GM21825 (cell line): ENCODE data around the gene ABCC10.
"Not testable (repeated sequence)": the region's sequence is repeated elsewhere in the genome, so short reads cannot be mapped to it uniquely, and the experiment has no call there.

Source experiments
- ATAC-seq: cut with Tn5 transposase; IDR thresholded peaks from one replicate; pipeline ENCODE4 v1.9.1; 2021; ENCODE audit warnings: mild to moderate bottlenecking, moderate library complexity; ENCODE audit not compliant: unreplicated experiment

The ABCC10 gene

GRCh38 chr6:43444582-43444981 lies 17.2 kb downstream of the ABCC10 start:
- ATAC-seq = no peak

DNA sequence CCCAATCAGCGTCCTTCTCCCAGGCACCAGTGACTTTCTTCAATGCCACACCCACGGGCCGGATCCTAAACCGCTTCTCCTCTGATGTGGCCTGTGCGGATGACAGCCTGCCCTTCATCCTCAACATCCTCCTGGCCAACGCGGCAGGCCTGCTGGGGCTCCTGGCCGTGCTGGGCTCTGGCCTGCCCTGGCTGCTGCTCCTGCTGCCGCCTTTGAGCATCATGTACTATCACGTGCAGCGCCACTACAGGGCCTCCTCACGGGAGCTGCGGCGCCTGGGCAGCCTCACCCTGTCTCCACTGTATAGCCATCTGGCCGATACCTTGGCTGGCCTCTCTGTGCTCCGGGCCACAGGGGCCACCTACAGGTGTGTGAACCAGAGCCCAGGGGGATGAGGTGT lies 18.2 kb downstream of the ABCC10 start:
- ATAC-seq = no peak

- no peak for ATAC-seq
Measured at GRCh38 chr6:43447604-43448003, 20.3 kb downstream of the ABCC10 start.

- no peak for ATAC-seq
Measured at GRCh38 chr6:43448916-43449315, 21.6 kb downstream of the ABCC10 start.

DNA sequence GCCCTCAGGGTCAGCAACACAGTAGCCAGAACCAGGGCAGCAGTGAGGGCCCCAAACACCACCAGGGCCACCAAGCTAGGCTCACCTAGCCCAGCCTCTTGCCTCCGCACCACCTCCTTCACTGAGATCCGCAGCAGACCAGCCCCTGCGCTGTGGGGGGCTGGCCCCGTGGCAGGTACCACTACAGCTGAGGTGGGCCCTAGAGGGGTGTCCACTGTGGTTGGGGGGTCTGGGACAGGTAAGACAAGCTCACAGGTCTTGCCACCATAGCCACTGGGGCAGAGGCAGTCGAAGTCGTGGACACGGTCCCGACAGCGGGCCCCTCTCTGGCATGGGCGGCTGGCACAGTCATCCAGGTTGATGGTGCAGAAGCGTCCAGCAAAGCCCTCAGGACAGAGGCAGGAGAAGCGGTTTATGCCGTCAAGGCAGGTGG lies 23.4 kb downstream of the ABCC10 start:
- no peak for ATAC-seq

DNA sequence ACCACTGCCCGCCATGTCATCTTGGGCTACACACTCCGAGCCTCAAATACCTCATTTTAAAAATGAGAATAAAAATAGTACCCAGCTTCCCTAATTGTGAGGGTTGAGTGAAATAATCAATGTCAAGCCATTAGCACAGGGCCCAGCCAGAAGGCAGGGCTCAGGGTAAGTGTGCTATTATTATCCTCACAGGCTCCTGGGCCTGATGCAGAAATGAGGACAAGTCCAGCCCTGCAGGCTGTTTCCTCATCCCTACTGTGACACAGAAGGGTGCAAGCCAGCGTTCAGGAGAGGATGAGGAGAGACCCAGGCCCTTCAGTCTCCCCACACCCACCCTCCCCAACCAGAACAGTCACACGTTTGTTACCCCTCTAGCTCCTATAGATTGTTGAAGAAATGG lies 24.0 kb downstream of the ABCC10 start:
- ATAC-seq = no peak

DNA sequence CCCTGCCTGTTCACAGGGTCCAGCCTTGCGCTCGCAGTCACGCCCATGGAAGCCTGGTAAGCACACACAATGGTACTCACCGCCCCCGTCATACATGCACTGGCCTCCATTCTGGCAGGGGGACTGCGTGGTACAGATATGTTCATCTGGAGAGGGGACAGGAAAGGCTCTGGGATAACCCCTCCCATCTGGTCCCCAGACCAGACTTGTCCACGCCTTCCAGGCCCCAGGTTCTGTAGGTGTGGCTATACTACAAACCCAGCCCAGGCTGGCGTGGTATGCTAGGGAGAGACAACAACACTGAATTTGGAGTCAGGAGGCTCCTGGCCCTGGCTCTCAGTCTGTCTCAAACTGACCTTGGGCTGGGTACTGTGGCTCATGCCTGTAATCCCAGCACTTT lies 24.6 kb downstream of the ABCC10 start:
- no peak for ATAC-seq

GRCh38 chr6:43452896-43453295 lies 25.6 kb downstream of the ABCC10 start:
- no peak for ATAC-seq

DNA sequence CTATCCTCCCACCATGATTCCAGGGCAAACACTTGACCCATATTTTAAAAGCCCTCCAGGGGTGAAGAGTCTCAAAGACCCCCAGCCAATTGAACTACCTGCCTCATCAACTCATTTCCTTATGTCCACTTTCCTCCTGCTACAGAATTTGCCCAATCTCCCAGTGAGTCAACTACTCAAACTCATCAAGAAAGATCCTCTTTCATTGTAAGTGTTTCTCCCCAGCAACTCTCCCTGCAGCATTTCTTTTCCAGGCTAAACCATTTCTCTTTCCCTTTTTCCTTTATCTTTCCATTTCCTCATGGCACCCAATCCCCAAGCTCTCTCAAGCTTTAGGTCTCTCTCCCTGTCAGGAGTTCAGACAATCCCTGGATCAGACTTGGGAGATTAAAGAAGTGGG lies 26.5 kb downstream of the ABCC10 start:
- ATAC-seq = no peak

DNA sequence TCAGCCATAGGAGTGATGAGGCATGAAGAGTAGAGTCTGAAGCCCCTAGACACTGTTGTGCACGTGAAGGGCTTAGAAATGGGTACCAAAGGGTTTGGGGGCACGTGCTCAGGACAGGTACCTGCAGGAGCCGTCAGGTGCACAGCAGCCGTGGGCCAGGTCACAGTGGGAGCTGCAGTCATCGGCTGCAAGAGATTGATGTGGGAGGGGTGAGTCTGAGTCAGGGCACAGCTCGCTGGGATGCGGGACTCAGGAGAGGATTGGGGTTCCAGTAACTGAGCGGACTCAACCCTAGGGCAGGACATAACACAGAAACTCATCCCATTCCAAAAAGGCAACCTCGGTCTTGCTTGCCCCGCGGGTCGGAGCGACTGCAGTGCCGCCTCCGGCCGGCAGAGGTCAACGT lies 27.0 kb downstream of the ABCC10 start:
- no peak for ATAC-seq

DNA sequence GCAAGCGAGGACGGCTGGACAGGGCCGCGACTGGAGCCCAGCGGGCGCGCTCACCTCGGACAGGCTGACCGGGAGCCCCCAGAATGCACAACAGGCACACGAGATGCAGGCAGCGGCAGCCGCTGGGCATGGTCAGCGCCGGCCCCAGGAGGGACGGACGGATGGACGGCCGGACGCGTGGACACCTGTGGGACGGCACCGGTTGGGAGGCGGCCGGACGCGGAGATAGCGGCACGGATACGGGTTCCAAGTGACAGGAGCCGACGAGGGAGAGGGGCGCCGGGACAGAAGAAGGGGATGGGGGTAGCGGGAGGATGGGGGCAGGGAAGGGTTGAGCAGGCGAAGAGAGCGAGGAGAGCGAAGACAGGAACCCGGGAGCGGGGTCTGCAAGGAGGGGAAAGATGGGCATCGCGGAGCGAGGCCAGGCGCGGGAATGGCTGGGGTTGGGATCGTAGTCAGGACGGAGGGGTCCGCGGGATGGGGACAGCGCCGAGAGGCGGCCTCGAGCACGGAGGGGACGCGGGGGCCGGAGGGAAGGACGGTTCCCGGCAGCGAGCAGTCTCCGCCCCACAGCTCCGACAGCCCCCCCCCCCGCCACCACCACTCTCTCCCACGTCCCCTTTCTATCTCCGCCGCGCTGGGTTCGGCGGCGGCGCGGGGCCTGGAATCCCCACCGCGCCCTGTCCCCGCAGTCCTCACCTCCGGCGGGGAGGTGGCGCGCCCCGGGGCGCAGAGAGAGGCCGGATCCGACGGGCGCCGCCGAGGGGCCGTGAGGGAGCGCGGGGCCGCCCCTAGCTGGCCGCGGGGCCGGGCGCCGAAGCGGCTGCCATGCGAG lies 27.6 kb downstream of the ABCC10 start:
- ATAC-seq = no peak

DNA sequence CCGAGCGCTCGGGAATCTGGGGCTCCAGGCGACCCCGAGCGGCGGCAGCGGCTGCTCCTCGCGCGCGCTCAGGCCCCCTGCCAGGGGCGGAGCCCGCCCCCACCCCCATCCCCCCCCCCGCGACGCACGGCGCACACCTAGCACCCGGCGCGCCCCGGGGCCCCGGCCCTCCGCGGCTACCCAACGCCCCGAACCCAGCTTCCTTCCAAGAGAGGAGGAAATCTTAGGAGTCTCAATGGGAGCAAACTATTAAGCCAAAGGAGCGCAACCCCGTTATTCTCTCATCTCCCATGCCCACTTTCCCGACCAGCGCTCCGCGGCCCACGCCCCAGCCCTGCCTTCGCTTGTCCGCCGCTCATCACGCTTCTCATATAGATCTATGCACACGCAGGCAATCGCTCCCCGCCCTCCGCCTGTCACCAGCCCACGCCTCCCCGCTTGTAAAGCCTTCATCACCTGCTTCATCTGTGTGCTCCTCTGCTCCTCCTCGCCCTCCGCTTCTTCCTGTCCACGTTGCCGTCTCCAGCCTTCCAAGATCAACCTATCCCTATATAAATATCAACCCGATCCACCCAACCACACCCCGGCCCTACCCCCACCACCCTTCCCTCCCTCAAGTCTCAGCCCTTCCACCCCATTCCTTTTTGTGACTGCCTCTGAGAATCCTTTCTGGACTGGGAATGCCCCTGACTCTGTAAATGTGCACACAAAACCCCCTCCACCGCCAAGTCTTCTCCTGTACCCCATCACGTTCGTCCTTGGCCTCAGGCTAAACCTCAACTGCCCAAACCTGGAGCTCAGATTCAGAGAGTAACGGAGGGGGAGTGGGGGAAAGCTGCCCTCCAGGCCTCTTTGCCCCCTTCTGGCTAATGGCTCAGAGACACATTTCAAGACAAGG lies 28.4 kb downstream of the ABCC10 start, which contains the start of gene DLK2:
Gene DLK2, minus strand, starts transcription at position 18 of the 898 bp plus-strand sequence. CDS start 723 bp downstream, outside the sequence.
- no peak for ATAC-seq

- ATAC-seq = no peak
Measured at GRCh38 chr6:43457643-43458042, 30.3 kb downstream of the ABCC10 start.

DNA sequence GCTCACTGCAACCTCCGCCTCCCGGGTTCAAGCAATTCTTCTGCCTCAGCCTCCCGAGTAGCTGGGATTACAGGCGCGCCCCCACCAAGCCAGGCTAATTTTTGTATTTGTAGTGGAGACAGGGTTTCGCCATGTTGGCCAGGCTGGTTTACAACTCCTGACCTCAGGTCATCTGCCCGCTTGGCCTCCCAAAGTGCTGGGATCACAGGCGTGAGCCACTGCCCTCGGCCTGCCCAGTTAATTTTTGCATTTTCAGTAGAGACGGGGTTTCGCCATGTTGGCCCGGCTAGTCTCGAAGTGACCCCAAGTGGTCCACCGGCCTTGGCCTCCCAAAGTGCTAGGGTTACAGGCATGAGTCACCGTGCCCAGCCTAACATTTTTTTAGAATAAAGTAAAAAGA lies 30.8 kb downstream of the ABCC10 start:
- ATAC-seq = not testable (repeated sequence)

DNA sequence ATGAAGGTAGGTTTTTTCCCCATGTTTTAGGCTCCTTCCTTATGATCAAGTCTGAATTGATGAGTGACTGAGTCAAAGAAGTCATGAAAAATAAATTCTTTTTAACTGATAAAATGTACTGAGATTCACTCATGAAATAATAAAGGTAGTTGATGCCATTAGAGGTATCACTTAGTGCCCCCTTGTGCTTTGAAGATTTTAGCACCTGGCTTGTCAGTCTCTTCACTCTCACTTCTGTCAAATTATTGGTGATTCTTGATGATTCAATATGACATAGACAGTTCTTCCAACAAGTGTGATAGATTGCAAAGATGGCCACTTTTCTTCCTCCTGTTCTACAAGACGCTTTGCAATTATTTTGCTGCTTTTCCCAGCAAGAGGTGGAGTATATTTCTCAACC lies 32.2 kb downstream of the ABCC10 start:
- no peak for ATAC-seq

DNA sequence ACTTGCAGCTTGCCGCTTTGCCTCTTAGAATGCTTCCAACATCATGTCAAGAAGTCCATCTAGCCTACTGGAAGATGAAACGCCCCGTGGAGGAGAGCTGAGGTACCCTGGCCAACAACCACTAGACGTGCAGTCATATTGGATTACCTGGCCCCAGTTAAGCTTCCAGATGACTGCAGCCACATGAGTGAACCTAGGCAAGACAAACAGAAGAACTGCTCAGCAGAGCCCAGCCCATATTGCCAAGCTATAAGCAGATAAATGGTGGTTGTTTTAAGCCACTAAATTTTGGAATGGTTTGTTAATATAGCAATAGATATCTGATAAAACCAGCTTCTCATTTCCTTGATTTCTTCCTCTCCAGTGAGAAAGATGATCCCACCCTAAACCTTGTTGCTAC lies 32.7 kb downstream of the ABCC10 start:
- ATAC-seq = no peak

DNA sequence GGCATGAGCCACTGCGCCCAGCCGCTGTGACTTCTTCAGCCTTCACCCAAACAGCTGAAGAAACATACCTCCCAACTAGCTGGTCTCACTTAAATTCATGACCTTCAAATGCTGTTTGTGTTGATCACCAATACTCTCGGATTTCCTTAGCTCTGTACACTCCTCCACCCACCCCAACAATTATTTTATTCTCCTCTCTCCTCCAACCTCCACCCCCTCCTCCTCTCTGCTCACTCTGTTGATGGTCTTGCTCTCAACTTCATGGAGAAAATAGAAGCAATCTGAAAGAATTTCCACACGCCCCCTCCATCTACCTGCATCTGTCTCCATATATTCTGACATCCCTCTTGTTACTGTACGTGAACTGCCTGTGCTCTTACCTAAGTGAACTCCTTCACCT lies 34.6 kb downstream of the ABCC10 start:
- no peak for ATAC-seq

DNA sequence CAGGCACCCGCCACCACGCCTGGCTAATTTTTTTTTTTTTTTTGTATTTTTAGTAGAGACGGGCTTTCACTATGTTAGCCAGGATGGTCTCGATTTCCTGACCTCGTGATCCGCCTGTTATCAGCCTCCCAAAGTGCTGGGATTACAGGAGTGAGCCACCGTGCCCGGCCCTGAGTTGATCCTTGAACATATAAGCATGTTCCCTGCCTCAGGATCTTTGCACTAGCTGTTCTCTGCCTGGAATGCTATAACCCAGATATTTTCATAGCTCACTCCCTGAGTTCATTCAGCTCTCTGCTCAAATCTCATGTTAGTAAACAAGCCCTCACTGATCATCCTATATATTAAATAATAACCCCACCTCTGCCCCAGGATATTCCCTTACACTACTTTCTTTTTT lies 37.0 kb downstream of the ABCC10 start:
- ATAC-seq = no peak

DNA sequence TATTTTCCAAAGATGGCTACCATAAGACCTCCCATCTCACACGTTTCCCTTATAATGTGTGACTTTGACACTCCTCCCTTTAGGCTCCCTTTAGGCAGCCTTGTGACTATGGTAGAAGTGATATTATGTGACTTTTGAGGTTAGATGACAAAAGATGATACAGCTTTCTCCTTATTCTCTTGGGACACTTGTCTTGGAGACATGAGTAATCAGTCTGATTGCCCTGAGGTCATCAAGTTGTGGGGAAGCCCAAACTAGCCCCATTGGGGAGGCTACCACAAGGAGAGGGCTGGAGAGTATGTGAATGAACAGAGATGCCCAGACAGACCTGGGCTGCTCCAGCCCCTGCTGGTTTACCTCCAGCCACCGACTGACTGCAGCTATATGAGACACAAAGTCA lies 38.6 kb downstream of the ABCC10 start:
- ATAC-seq = no peak

DNA sequence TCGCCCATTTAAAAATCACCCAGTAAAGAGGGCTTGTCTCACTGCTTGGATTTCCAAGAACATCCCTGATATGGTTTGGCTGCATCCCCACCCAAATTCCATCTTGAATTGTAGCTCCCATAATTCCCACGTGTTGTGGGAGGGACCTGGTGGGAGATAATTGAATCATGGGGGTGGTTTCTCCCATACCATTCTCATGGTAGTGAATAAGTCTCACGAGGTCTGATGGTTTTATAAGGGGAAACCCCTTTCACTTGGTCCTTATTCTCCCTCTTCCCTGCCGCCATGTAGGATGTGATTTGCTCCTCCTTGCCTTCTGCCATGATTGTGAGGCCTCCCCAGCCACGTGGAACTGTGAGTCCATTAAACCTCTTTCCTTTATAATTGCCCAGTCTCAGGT lies 39.9 kb downstream of the ABCC10 start:
- not testable (repeated sequence) for ATAC-seq

GRCh38 chr6:43467752-43468151 lies 40.4 kb downstream of the ABCC10 start:
- ATAC-seq = no peak

- ATAC-seq = no peak
Measured at GRCh38 chr6:43468240-43468639, 40.9 kb downstream of the ABCC10 start.
